SK-MEL-5 (cell line): ENCODE data around the gene ZNF662. TPM values are rescaled to one million over a fixed set of nuclear protein-coding genes. Genes with fewer than 3 reads are reported as not detected.

Source experiments
- DNase-seq: peaks from one replicate; pipeline ENCODE4 v3.0.0-alpha.2; 2016; ENCODE audit warnings: low read depth, low spot score
- in situ Hi-C: cut with HindIII; loops from 2 replicates; pipeline ENCODE4 v1.10.0; 2016; ENCODE audit warnings: low sequenced_read_pairs, high pct_unique_total_duplicates, low pct_unique_long_range_greater_than_20kb
- polyA plus RNA-seq, 2 experiments: library from polyadenylated mRNA; depleted of rRNA; stranded (reverse); fragments of >200 nt; gene quantifications; 2 replicates each; pipeline ENCODE4 v1.2.3, GENCODE V29; 2015
- total RNA-seq: library from RNA; depleted of rRNA; stranded (reverse); fragments of >200 nt; shearing (Covaris generic); gene quantifications from 2 replicates; pipeline ENCODE4 v1.2.3, GENCODE V29; 2014; rRNA removed

Gene ZNF662
- 0.13 TPM in 1 of 2 replicates, not detected in the other for total RNA-seq
- 0.01 and 0.04 TPM in 2 replicates for polyA plus RNA-seq (2015; cell fraction: cytosol; rRNA removed)
- polyA plus RNA-seq (2015; cell fraction: nucleus; rRNA removed): 0.16 TPM in 1 of 2 replicates, not detected in the other

- DNase-seq: no peak
Observed at GRCh38 chr3:42906070-42906847, at the start of gene ZNF662. ZNF662 (plus strand) TSS chr3:42906142; CDS start chr3:42908115, 1,973 bp downstream.

GRCh38 chr3:42856544-42856943 lies 49.4 kb upstream of the ZNF662 start:
- no peak for DNase-seq
- in situ Hi-C loops: no loop called here

More at GRCh38 chr3:42906070-42906847, at the start of gene ZNF662:
- in situ Hi-C loops: no loop called here

GRCh38 chr3:42864321-42864950 lies 41.5 kb upstream of the ZNF662 start:
- DNase-seq: no peak
- in situ Hi-C loops: no loop called here

GRCh38 chr3:42865256-42865655 lies 40.7 kb upstream of the ZNF662 start:
- in situ Hi-C loops: no loop called here
- no peak for DNase-seq

- in situ Hi-C loops: no loop called here
- no peak for DNase-seq
Observed at GRCh38 chr3:42867138-42867537, 38.8 kb upstream of the ZNF662 start.

- no peak for DNase-seq
- in situ Hi-C loops: no loop called here
Observed at GRCh38 chr3:42868841-42869240, 37.1 kb upstream of the ZNF662 start.

GRCh38 chr3:42871592-42872196 lies 34.2 kb upstream of the ZNF662 start:
- DNase-seq: no peak
- in situ Hi-C loops: no loop called here

- no peak for DNase-seq
- in situ Hi-C loops: no loop called here
Observed at GRCh38 chr3:42872718-42873117, 33.2 kb upstream of the ZNF662 start.

GRCh38 chr3:42873221-42873982 lies 32.5 kb upstream of the ZNF662 start:
- DNase-seq: no peak
- in situ Hi-C loops: no loop called here

GRCh38 chr3:42874749-42875148 lies 31.2 kb upstream of the ZNF662 start:
- in situ Hi-C loops: no loop called here
- no peak for DNase-seq

- in situ Hi-C loops: no loop called here
- DNase-seq: no peak
Observed at GRCh38 chr3:42875325-42876151, 30.4 kb upstream of the ZNF662 start, which contains the start of gene CYP8B1. CYP8B1 (minus strand) TSS chr3:42875879; CDS start chr3:42875816, 63 bp downstream.

- DNase-seq: no peak
- in situ Hi-C loops: no loop called here
Observed at GRCh38 chr3:42876401-42876800, 29.5 kb upstream of the ZNF662 start.

GRCh38 chr3:42876940-42877720 lies 28.8 kb upstream of the ZNF662 start:
- DNase-seq: no peak
- in situ Hi-C loops: no loop called here

- DNase-seq: no peak
- in situ Hi-C loops: no loop called here
Observed at GRCh38 chr3:42877881-42878280, 28.1 kb upstream of the ZNF662 start.

- no peak for DNase-seq
- in situ Hi-C loops: no loop called here
Observed at GRCh38 chr3:42880183-42880582, 25.8 kb upstream of the ZNF662 start.
